Measurements from ENCODE around the gene DDR2. TPM values are rescaled to one million over a fixed set of nuclear protein-coding genes. Genes with fewer than 3 reads are reported as not detected.

Gene DDR2
- polyA plus RNA-seq, 1 of the 3 experiments (the other 2 are of a cell fraction), result 34.0 TPM

GRCh38 chr1:162733336-162733590 lies 101.0 kb downstream of the DDR2 start:
- ChIA-PET CTCF (no interaction called here), POLR2A (no interaction called here)
- H3K27ac ChIP-seq (ENCODE audit: low read depth in 2 of 2, low read length in 1 of 2), result no peak overlapping the region

More at GRCh38 chr1:162733336-162733590, 101.0 kb downstream of the DDR2 start:
- 70% methylated on average over 1 of the region's 1 CpG for WGBS (ENCODE audit: low lambda C conversion rate)
- Histone ChIP-seq H3K9me2 (no peaks in the 10 kb centered on the region), H3K4me3 (ENCODE audit: low read depth in 2 of 2, low read length in 1 of 2) (no peak overlapping the region), H3K27me3 (ENCODE audit: insufficient read depth) (no peaks in the 10 kb centered on the region), H3K36me3 (replicated peaks in 1 of 2; ENCODE audit: control insufficient read depth in 1 of 2, insufficient read depth in 2 of 2, low read length in 1 of 2) (peaks cover 24 to 43% of the 10 kb centered on the region in 2 experiments), H3K9ac (no peak overlapping the region), H3F3A (replicated peaks; ENCODE audit: insufficient read depth) (peaks cover 9% of the 10 kb centered on the region), H3K4me1 (ENCODE audit: control insufficient read depth in 1 of 2, insufficient read depth in 2 of 2, low read depth in 1 of 2, low read length in 1 of 2) (no peaks in the 10 kb centered on the region; a peak in 1 of 4 replicates), H3K9me3 (no peaks in the 10 kb centered on the region), H3K4me2 (no peak overlapping the region), H4K20me1 (ENCODE audit: insufficient read depth) (peaks cover 37% of the 10 kb centered on the region), H3K79me2 (ENCODE audit: insufficient read depth) (peaks cover 80% of the 10 kb centered on the region), H2AFZ (ENCODE audit: low read depth) (no peak overlapping the region)
- no peak for TF ChIP-seq CTCF (IDR thresholded peaks at IDR 0.05)
- TF ChIP-seq ZBTB33 (IDR thresholded peaks at IDR 0.05; ENCODE audit: borderline replicate concordance, low read depth), result no peak
- no peak for TF ChIP-seq POLR2AphosphoS5 (IDR thresholded peaks at IDR 0.05; ENCODE audit: low read depth, low read length)
- TF ChIP-seq TAF1 (IDR thresholded peaks at IDR 0.05; ENCODE audit: borderline replicate concordance, low read depth, low read length), result no peak
- no peak for TF ChIP-seq EP300 (IDR thresholded peaks at IDR 0.05; ENCODE audit: borderline replicate concordance in 1 of 2, low read depth in 1 of 2, low read length in 1 of 2)
- no peak for TF ChIP-seq RCOR1 (IDR thresholded peaks at IDR 0.05; ENCODE audit: low read length)
- TF ChIP-seq USF2 (IDR thresholded peaks at IDR 0.05; ENCODE audit: borderline replicate concordance, low read depth, low read length), result no peak
- TF ChIP-seq MAX (IDR thresholded peaks at IDR 0.05; ENCODE audit: low read depth), result no peak
- TF ChIP-seq CHD2 (IDR thresholded peaks at IDR 0.05; ENCODE audit: low read length, partially characterized antibody), result no peak
- no peak for TF ChIP-seq REST (IDR thresholded peaks at IDR 0.05; ENCODE audit: low read depth, low read length)
- TF ChIP-seq GABPA (IDR thresholded peaks at IDR 0.05; ENCODE audit: low read depth), result no peak
- no peak for TF ChIP-seq PBX3 (IDR thresholded peaks at IDR 0.05)
- TF ChIP-seq FOSL2 (IDR thresholded peaks at IDR 0.05; ENCODE audit: borderline replicate concordance, low read depth), result no peak
- no peak for TF ChIP-seq JUND (IDR thresholded peaks at IDR 0.05)
- TF ChIP-seq FOXJ3 (CRISPR knock-in tag; IDR thresholded peaks at IDR 0.05), result no peak
- no peak for TF ChIP-seq RFX5 (IDR thresholded peaks at IDR 0.05; ENCODE audit: low read length)
- no peak for DNase-seq
